Left ventricle myocardium inferior (tissue), 1 donor: ENCODE data around the gene COQ10A. TPM values are rescaled to one million over a fixed set of nuclear protein-coding genes. Genes with fewer than 3 reads are reported as not detected.
"Not testable (repeated sequence)": the region's sequence is repeated elsewhere in the genome, so short reads cannot be mapped to it uniquely, and the experiment has no call there.

Experiments
- DNase-seq: peaks from one replicate; pipeline ENCODE4 v3.0.0-alpha.2; 2020
- H3K27ac ChIP-seq: fragments of 200-600 bp; replicated peaks from 2 replicates; pipeline ENCODE4 v1.8.0; 2021
- H3K27me3 ChIP-seq: fragments of 200-600 bp; 2 replicates; pipeline ENCODE4 v1.8.0; 2021; ENCODE audit warnings: low read depth
- H3K36me3 ChIP-seq: fragments of 200-600 bp; 2 replicates; pipeline ENCODE4 v1.8.0; 2021
- H3K4me1 ChIP-seq: fragments of 200-600 bp; 2 replicates; pipeline ENCODE4 v1.8.0; 2021
- H3K4me3 ChIP-seq: fragments of 200-600 bp; 2 replicates; pipeline ENCODE4 v1.8.0; 2021; ENCODE audit warnings: mild to moderate bottlenecking, moderate library complexity
- H3K9me3 ChIP-seq: fragments of 200-600 bp; replicated peaks from 2 replicates; pipeline ENCODE4 v1.8.0; 2021
- intact Hi-C: fragments of 100-400 bp; cut with micrococcal nuclease; formaldehyde crosslinking; loops from one replicate; pipeline ENCODE4 v1.11.0; 2022
- total RNA-seq: library from RNA; stranded (reverse); fragmentation: NEBNext Ultra II Directional; extraction: Animal tissue kit (Norgen Biotek cat#: 25700); gene quantifications from one replicate; pipeline ENCODE4 v1.2.1, GENCODE V29; 2021
- TF ChIP-seq, protein P1 (sequence below): fragments of 200-600 bp; IDR thresholded peaks from 2 replicates; pipeline ENCODE4 v1.8.0; 2021; ENCODE audit warnings: antibody characterized with exemption, mild to moderate bottlenecking, borderline replicate concordance
- donor health status: DM: no; HTN: yes; CAD: no; lungs with severe emphysema.

Gene COQ10A
- total RNA-seq, 1 donor from 2014 or later, result 203 TPM

DNA sequence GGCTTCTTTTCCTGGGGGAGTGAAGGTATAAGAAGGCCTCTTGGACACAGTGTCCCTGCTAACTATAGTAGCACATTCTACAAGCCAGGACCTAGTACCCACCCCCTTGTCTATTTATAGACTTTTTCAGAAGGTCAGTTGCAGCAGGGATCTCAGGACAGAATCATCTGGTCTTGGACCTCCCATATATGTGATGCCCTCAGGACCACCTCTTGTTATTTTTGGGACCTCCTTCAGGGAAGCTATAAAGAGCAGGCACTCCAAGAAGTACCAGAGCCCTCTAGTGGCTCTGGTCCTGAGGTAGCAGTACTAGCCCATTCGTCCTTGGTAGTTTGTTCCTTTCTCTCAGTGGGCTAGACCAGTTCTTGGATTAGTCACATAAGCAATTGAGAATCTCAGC is 4.3 kb downstream of the COQ10A start:
- intact Hi-C loops, result no loop called here
- no peak for DNase-seq
- peaks cover 70% of the 10 kb centered on the region for H3K36me3 ChIP-seq
- H3K4me1 ChIP-seq, result peaks cover 59% of the 10 kb centered on the region
- peak overlapping the region; percentile 97 for H3K27ac ChIP-seq
- no peaks in the 10 kb centered on the region for H3K27me3 ChIP-seq
- H3K4me3 ChIP-seq, result peak overlapping the region; percentile 83
- no peaks in the 10 kb centered on the region for H3K9me3 ChIP-seq
- TF ChIP-seq, protein P1, sequence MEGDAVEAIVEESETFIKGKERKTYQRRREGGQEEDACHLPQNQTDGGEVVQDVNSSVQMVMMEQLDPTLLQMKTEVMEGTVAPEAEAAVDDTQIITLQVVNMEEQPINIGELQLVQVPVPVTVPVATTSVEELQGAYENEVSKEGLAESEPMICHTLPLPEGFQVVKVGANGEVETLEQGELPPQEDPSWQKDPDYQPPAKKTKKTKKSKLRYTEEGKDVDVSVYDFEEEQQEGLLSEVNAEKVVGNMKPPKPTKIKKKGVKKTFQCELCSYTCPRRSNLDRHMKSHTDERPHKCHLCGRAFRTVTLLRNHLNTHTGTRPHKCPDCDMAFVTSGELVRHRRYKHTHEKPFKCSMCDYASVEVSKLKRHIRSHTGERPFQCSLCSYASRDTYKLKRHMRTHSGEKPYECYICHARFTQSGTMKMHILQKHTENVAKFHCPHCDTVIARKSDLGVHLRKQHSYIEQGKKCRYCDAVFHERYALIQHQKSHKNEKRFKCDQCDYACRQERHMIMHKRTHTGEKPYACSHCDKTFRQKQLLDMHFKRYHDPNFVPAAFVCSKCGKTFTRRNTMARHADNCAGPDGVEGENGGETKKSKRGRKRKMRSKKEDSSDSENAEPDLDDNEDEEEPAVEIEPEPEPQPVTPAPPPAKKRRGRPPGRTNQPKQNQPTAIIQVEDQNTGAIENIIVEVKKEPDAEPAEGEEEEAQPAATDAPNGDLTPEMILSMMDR, result peak; percentile 53

DNA sequence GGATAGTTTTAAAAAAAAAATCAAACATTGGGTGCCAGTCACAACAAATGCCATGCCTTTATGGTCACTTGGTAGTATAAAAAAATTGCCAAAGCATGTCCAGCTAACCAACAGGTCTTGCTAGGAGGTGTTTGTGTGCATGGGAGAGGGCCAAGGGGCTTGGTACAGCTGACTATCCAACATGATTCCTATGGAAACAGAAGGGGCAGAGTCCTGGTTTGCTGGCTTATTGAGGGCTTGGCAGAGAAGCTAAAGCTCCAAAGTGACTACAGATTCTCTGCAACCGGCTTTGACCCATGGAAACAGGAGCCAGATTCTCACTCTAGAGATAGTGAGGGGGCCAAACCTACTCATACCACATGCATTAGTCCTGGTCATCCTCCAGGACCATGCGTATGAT is 5.7 kb downstream of the COQ10A start:
- H3K4me1 ChIP-seq, result peaks cover 46% of the 10 kb centered on the region
- H3K27me3 ChIP-seq, DNase-seq, H3K4me3 ChIP-seq, H3K9me3 ChIP-seq, intact Hi-C loops: not testable (repeated sequence)
- peak overlapping the region; percentile 97 for H3K27ac ChIP-seq
- H3K36me3 ChIP-seq, result peaks cover 83% of the 10 kb centered on the region

DNA sequence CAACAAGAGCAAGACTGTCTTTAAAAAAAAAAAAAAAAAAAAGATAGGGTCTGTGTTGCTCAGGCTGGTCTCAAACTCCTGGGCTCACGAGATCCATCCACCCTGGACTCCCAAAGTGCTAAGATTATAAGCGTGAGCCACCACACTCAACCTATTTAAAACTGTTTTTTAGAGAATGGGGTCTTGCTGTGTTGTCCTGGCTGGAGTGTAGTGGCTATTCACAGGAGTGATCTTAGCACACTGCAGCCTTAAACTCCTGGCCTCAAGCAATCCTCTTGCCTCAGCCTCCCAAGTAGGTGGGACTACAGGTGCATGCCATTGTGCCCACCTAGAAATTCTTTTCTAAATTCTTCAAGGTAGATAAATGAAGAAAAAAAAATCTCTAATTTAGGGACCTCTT is 7.6 kb downstream of the COQ10A start:
- TF ChIP-seq, protein P1, result no peak
- peaks cover 35% of the 10 kb centered on the region for H3K4me1 ChIP-seq
- no peak overlapping the region for H3K27ac ChIP-seq
- intact Hi-C loops, result no loop called here
- H3K4me3 ChIP-seq, result no peak overlapping the region
- no peaks in the 10 kb centered on the region for H3K9me3 ChIP-seq
- H3K36me3 ChIP-seq, result peaks cover 95% of the 10 kb centered on the region
- no peaks in the 10 kb centered on the region for H3K27me3 ChIP-seq
- no peak for DNase-seq

DNA sequence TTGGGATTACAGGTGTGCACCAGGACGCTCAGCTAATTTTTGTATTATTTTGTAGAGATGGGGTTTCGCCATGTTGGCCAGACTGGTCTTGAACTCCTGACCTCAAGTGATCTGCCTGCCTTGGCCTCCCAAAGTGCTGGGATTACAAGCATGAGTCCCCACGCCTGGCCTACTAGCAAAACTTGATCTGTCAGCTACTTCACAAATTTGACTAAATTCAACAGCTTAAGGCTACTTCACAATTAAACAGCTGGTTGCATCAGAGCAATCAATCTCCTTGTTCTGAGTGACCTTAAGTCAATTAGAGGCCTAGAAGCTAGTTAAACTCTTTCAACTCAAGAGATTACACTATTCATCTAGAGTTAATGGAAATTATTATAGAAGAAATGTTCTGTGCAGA is 12.2 kb downstream of the COQ10A start:
- H3K4me1 ChIP-seq, result no peaks in the 10 kb centered on the region
- peaks cover 99% of the 10 kb centered on the region for H3K36me3 ChIP-seq
- intact Hi-C loops, result no loop called here
- H3K4me3 ChIP-seq, result no peak overlapping the region
- no peaks in the 10 kb centered on the region for H3K9me3 ChIP-seq
- DNase-seq, result no peak
- H3K27me3 ChIP-seq, result no peaks in the 10 kb centered on the region
- TF ChIP-seq, protein P1, result no peak
- no peak overlapping the region for H3K27ac ChIP-seq

DNA sequence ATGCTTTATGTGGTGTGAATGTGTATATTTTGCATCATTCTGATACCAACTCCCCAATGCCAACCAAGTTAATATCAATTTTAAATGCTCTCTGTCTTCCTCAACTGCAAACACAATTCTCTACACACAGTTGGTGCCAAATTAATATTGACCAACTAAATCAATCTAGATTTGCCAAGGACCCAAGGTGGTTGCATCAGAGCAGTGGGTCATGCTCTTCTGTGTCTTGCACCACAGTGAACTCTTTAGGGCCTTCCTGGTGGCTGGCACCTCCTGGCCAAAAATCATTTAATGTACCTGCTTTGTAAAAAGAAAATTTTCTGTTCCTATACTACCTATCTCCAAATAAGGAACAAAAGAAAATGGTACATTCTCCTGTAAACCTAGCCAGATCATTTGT is 14.1 kb downstream of the COQ10A start:
- Histone ChIP-seq H3K4me1 (peaks cover 3% of the 10 kb centered on the region), H3K27me3 (no peaks in the 10 kb centered on the region), H3K9me3 (no peaks in the 10 kb centered on the region), H3K4me3 (no peak overlapping the region), H3K36me3 (peaks cover 97% of the 10 kb centered on the region), H3K27ac (no peak overlapping the region)
- intact Hi-C loops, result no loop called here
- no peak for DNase-seq
- TF ChIP-seq, protein P1, result no peak

DNA sequence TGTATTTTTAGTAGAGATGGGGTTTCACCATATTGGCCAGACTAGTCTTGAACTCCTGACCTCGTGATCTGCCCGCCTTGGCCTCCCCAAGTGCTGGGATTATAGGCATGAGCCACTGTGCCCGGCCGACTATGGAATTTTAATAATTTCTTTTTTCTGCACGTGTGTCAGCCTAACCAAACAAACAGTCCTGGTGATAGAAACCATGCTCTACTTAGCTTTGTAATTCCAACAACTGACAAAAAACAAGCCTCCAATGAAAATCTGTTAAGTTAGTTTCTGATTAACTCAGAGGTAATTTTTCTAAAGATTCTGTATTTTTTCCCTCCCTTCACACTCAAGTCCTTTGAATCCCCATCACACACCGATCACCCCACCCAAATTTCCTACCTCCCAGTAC is 15.3 kb downstream of the COQ10A start:
- no peak for DNase-seq
- H3K4me3 ChIP-seq, result no peak overlapping the region
- H3K4me1 ChIP-seq, result peaks cover 15% of the 10 kb centered on the region
- TF ChIP-seq, protein P1, result no peak
- H3K27ac ChIP-seq, result no peak overlapping the region
- no peaks in the 10 kb centered on the region for H3K9me3 ChIP-seq
- peaks cover 94% of the 10 kb centered on the region for H3K36me3 ChIP-seq
- intact Hi-C loops, result no loop called here
- H3K27me3 ChIP-seq, result no peaks in the 10 kb centered on the region
